IPS-15b (cell line): Measurements from ENCODE around the gene MYOG.

Source experiments
- H3K27me3 ChIP-seq: one replicate; pipeline ENCODE4 v1.6.1; 2013; ENCODE audit warnings: low read length; ENCODE audit not compliant: control insufficient read depth, insufficient read depth
- H3K36me3 ChIP-seq: one replicate; pipeline ENCODE4 v1.6.1; 2013; ENCODE audit warnings: low read length; ENCODE audit not compliant: control insufficient read depth, insufficient read depth
- H3K4me1 ChIP-seq: one replicate; pipeline ENCODE4 v1.6.1; 2013; ENCODE audit warnings: mild to moderate bottlenecking, low read length; ENCODE audit not compliant: control insufficient read depth, insufficient read depth
- H3K4me3 ChIP-seq: one replicate; pipeline ENCODE4 v1.5.1; 2013; ENCODE audit warnings: low read depth, low read length
- H3K9ac ChIP-seq: one replicate; pipeline ENCODE4 v1.6.1; 2013; ENCODE audit warnings: low read depth, mild to moderate bottlenecking, low read length
- H3K9me3 ChIP-seq: one replicate; pipeline ENCODE4 v1.6.1; 2013; ENCODE audit warnings: mild to moderate bottlenecking, low read length; ENCODE audit not compliant: control insufficient read depth, insufficient read depth

The MYOG gene

GRCh38 chr1:203095061-203095690 lies 9.4 kb upstream of the MYOG start:
- Histone ChIP-seq H3K36me3 (no peaks in the 10 kb centered on the region), H3K9me3 (peaks cover 5% of the 10 kb centered on the region), H3K27me3 (no peaks in the 10 kb centered on the region), H3K9ac (no peak overlapping the region), H3K4me3 (no peak overlapping the region), H3K4me1 (no peaks in the 10 kb centered on the region)

GRCh38 chr1:203093754-203094410 lies 8.1 kb upstream of the MYOG start:
- Histone ChIP-seq H3K27me3 (no peaks in the 10 kb centered on the region), H3K9ac (no peak overlapping the region)

GRCh38 chr1:203091761-203092330 lies 6.0 kb upstream of the MYOG start:
- Histone ChIP-seq H3K4me3 (no peak overlapping the region), H3K4me1 (no peaks in the 10 kb centered on the region), H3K36me3 (no peaks in the 10 kb centered on the region), H3K9me3 (peaks cover 5% of the 10 kb centered on the region), H3K9ac (no peak overlapping the region), H3K27me3 (no peaks in the 10 kb centered on the region)

More at GRCh38 chr1:203093754-203094410, 8.1 kb upstream of the MYOG start:
- Histone ChIP-seq H3K36me3 (no peaks in the 10 kb centered on the region), H3K9me3 (peaks cover 5% of the 10 kb centered on the region), H3K4me3 (no peak overlapping the region), H3K4me1 (no peaks in the 10 kb centered on the region)

- H3K9me3 ChIP-seq: peaks cover 5% of the 10 kb centered on the region
- no peaks in the 10 kb centered on the region for H3K4me1 ChIP-seq
Observed at GRCh38 chr1:203091199-203091477, 5.3 kb upstream of the MYOG start.

GRCh38 chr1:203090421-203091198 lies 4.8 kb upstream of the MYOG start:
- H3K9me3 ChIP-seq: peaks cover 5% of the 10 kb centered on the region
- H3K36me3 ChIP-seq: no peaks in the 10 kb centered on the region
- no peaks in the 10 kb centered on the region for H3K4me1 ChIP-seq
- no peak overlapping the region for H3K4me3 ChIP-seq
- no peaks in the 10 kb centered on the region for H3K27me3 ChIP-seq
- H3K9ac ChIP-seq: no peak overlapping the region

More at GRCh38 chr1:203091199-203091477, 5.3 kb upstream of the MYOG start:
- Histone ChIP-seq H3K27me3 (no peaks in the 10 kb centered on the region), H3K9ac (no peak overlapping the region), H3K36me3 (no peaks in the 10 kb centered on the region), H3K4me3 (no peak overlapping the region)

- H3K27me3 ChIP-seq: no peaks in the 10 kb centered on the region
- H3K9me3 ChIP-seq: no peaks in the 10 kb centered on the region
- no peaks in the 10 kb centered on the region for H3K4me1 ChIP-seq
- no peak overlapping the region for H3K9ac ChIP-seq
- no peak overlapping the region for H3K4me3 ChIP-seq
- no peaks in the 10 kb centered on the region for H3K36me3 ChIP-seq
Observed at GRCh38 chr1:203089651-203090045, 3.8 kb upstream of the MYOG start.

GRCh38 chr1:203089001-203089650 lies 3.3 kb upstream of the MYOG start:
- Histone ChIP-seq H3K27me3 (no peaks in the 10 kb centered on the region), H3K4me1 (no peaks in the 10 kb centered on the region), H3K9ac (no peak overlapping the region), H3K9me3 (no peaks in the 10 kb centered on the region), H3K4me3 (no peak overlapping the region), H3K36me3 (no peaks in the 10 kb centered on the region)

GRCh38 chr1:203088441-203088840 lies 2.6 kb upstream of the MYOG start:
- Histone ChIP-seq H3K27me3 (no peaks in the 10 kb centered on the region), H3K9me3 (no peaks in the 10 kb centered on the region), H3K9ac (no peak overlapping the region), H3K4me3 (no peak overlapping the region), H3K4me1 (no peaks in the 10 kb centered on the region), H3K36me3 (no peaks in the 10 kb centered on the region)

- Histone ChIP-seq H3K9ac (no peak overlapping the region), H3K27me3 (no peaks in the 10 kb centered on the region), H3K9me3 (no peaks in the 10 kb centered on the region), H3K36me3 (no peaks in the 10 kb centered on the region), H3K4me1 (peaks cover 7% of the 10 kb centered on the region), H3K4me3 (no peak overlapping the region)
Observed at GRCh38 chr1:203086992-203087763, 1.4 kb upstream of the MYOG start.

- Histone ChIP-seq H3K36me3 (no peaks in the 10 kb centered on the region), H3K9me3 (no peaks in the 10 kb centered on the region), H3K4me3 (no peak overlapping the region), H3K27me3 (no peaks in the 10 kb centered on the region), H3K4me1 (peaks cover 17% of the 10 kb centered on the region), H3K9ac (no peak overlapping the region)
Observed at GRCh38 chr1:203084588-203085527, 954 bp downstream of the MYOG start.
